HG02571 (cell line): ENCODE measurements around the gene METTL3.
"Not testable (repeated sequence)": the region's sequence is repeated elsewhere in the genome, so short reads cannot be mapped to it uniquely, and the experiment has no call there.

Experiments used
- ATAC-seq: cut with Tn5 transposase; IDR thresholded peaks from one replicate; pipeline ENCODE4 v1.9.1; 2021; ENCODE audit warnings: mild to moderate bottlenecking, moderate library complexity; ENCODE audit not compliant: unreplicated experiment

Gene METTL3

DNA sequence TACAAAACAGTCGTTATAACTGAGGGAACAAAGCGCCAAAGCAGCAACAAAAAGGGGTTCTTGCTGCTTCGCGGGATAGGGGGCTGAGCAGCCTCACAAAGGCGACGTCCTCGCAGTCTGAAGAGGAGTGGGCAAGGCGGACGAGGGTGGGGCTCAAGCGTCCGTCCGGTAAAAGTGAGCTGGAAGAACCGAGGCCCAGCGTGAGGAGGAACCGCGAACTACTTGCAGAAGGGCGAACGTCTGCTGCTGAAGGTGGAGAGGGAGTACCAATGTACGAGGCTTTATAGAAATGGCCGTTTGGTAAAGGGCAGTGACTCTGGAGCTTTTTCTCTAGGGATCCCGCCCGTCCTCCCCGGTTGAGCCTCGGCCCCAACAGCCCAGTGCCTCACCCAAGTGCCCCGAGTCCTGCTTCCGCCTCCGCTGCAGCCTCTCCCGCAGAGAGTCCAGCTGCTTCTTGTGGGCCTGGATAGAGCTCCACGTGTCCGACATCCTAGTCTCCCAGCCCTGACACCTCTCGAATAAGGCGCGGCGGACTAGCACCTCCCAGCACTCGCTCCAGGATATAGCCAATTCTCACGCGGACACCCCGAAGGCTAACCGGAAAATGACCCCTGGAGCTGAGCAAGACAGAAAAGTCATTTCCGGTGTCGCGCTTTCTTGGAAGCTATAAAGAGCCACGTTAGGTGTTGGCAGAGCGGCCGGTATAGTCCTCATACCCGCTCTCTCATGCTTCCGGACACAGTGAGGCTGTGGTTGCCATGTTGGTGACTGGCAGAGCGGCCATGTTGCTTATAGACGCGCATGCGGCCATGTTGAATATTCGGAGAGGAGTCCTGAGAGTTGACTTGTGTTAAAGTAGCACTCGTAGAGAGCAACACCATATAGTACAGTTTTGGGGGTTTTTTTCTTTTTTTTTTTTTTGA is at the start of gene METTL3:
METTL3 (minus strand) TSS at position 606 of the 923 bp plus-strand sequence; CDS start at position 489, 117 bp downstream.
- ATAC-seq, result peak; percentile 98

DNA sequence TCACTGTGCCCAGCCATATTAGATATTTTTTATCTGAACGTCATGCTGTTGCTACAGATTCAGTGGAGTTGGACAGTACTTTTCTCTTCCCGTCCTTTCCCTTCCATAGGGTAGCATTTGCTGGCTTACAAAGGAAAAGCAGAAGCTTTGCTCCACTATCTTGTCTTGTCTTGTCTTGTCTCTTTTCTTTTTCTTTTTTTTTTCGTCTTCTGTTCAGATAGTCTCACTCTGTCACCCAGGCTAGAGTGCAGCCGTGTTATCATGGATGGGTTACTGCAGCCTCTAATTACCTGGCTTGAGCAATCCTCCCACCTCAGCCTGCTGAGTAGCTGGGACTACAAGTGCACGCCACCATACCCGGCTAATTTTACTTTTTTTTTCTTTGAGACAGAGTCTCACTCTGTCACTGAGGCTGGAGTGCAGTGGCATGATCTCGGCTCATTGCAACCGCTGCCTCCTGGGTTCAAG is 47.6 kb upstream of the METTL3 start:
- no peak for ATAC-seq

DNA sequence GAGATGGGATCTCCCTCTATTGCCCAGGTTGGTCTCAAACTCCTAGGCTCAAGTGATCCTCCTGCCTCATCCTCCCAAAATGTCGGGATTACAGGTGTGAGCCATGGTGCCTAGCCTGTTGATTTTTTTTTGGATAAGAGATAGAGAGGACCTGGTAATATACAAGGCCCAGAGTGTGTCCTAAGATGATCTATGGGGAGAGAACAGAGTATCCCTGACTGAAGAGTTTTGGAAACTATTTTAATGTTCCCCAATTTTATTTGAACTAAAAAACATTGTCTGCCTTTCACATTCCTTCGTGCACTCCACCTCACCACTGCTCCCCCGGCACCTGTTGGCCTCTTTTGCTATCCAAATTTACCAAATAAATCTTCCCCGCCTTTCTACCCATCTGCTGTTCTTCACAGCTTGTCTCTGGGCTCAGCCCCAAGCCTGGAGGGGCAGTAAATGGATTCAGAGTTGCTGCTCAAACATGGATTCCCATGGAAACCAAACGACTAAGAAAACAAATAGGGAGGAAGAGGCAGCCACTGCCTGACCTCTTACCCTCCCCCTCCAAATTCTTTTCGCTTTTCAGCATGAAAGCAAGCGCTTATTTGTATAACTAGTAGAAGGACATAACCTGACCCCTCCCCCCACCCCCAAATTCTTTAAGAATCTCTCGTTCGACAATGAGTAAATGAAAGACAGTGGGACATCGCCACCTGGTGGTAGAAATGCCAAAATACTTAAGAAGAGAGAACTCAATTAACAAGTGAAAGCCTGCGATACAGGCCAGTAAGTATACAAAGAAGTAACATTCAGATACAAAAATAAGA is 46.2 kb upstream of the METTL3 start:
- ATAC-seq, result no peak

DNA sequence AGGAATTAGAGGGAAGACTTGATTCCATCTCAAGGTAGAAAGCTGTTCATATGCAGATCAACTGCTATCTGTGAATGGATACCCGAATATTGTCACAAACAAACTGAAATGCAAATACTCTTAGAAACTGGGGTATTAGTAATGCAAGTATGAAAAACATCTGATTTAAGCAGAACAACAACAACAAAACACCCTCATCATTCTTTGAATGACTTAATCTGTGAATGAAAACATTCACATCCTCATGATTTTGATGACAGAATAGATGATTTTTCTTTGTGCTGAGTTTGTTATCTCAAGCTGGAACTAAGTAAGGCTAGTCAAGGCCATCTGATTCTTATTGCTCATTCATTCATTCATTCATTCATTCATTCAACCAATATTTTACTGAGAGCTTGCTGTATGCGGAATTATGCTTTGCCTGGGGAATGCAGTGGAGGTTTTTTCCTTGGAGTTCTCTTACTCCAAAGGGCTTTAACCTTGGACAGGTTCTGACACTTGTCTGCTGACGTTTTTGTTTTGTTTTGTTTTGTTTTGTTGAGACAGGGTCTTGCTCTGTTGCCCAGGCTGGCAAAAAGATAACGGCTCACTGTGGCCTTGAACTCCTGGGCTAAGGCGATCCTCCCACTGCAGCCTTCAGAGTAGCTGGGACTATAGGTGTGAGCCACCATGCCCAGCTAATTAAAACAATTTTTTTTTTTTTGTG is 45.4 kb upstream of the METTL3 start:
- ATAC-seq, result no peak

DNA sequence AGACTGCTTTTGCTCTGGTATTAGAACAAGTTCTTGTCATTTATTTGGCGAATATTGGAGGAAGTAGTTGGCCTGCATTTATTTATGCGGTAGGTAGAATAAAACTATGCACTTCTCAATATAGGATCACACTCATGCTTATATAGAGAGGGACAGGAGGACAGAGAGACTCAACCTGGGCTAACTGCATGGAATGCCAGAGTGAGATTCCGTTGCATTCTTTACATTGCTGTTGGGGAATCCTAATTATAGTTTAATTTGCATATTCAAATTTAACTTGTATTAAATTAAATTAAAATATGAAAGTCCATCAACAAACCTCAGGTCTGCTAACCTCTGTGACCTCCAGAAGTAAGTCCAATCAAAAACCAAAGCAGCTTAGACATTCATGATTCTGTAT is 42.1 kb upstream of the METTL3 start:
- no peak for ATAC-seq

DNA sequence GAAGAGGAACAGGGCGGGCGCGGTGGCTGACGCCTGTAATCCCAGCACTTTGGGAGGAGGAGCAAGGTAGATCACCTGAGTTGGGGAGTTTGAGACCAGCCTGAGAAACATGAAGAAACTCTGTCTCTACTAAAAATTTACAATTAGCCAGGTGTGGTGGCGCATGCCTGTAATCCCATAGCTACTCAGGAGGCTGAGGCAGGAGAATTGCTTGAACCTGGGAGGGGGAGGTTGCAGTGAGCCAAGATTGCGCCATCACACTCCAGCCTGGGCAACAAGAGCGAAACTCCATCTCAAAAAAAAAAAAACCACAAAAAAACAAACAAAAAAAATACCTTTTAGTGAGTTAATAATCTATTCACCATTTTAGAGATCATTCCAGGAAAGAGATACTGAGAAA is 33.4 kb upstream of the METTL3 start:
- not testable (repeated sequence) for ATAC-seq

DNA sequence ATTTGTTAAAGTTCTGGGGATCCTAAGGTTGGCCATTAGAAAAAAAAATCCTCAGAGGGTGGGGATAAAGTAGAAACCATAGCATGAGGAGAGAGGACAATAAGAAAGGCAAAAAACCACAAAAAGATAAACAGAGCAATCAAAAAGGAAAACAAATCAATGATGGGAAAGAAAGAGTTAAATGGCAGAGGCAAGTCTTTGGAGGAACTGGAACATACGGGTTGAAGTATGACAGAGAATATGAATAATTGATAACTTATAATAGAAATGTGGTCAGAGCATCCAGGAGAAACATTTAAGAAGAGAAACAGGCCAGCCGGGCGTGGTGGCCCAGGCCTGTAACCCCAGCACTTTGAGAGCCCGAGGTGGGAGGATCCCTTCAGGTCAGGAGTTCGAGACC is 32.8 kb upstream of the METTL3 start:
- no peak for ATAC-seq

DNA sequence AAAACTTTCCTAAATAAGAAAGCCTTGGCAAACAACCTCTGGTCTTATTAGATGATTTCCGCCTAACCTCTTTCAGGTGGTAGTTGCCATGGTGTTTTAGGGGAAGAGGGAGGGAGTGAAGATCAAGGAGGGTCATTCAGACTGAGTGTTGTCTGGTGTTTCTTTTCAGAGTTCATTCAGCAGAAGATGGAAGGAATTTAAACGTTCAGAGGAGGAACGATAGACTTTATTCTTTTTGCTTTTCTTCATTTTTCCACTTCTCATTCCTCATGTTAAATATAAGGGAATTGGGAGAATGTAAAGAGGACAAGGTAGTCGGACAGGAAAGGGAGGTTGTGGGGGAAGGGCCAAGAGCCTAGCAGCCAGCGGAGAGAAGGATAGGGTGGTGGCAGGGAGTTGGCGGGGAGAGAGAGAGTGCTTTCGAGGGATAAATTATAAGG is 32.4 kb upstream of the METTL3 start:
- ATAC-seq, result no peak

DNA sequence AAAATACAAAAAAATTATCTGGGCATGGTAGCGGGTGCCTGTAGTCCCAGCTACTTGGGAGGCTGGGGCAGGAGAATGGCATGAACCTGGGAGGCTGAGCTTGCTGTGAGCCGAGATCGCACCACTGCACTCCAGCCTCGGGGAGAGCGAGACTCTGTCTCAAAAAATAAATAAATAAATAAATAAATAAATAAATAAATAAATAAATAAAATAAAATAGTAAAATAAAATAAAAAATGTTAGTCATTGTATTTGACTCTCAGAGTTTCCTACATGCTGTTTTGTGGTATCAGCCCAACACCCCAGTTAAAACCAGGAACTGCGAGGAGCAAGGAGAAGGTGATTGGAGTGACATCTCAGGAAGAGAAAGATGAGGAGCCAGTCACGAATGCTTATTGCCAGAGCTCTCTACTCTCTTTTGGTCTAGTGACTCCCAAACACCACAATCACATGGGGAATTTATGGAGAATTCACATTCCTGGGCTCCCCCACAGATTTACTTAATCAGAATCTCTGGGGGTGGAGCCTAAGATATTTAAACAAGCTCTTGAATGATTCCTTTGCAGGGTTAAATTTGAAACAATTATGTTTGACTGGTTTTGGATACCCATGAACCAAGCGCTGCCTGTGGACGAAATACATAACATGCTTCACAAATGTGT is 30.4 kb upstream of the METTL3 start:
- ATAC-seq, result no peak

DNA sequence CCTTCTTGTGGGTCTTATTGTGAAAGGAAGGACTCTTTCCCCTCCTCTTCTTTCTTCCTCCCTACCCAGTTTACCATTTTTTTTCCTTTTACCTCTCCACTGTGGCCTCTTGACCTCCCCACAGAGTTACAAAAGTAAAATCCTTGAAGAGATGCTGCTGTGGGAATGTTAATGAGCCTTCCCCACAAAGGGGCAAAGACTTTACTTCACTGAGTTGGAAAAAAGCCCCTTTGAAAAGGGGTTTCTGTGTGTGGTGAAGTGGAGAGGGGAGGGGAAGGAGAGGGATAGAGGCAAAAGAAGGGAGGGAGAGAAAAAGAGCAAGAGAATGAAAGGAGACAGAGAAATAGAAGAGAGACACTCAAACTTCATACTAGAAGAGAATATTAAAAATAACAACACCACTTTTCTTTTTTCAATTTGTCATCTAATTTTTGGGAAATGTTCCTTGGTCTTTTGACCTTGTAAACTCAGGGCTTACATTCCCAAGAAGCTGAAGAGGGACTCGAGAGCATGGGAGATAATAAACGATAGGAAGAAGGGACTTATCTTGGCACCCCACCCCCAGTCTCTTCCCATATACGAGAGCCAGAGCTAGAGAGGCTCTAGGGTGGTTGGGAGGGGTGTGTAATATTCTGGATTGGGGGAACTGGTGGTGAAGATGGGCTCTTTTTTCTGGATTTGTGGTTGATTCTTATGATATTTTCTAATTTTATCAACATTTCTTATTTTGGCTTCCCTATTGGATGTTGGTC is 28.2 kb upstream of the METTL3 start:
- no peak for ATAC-seq

DNA sequence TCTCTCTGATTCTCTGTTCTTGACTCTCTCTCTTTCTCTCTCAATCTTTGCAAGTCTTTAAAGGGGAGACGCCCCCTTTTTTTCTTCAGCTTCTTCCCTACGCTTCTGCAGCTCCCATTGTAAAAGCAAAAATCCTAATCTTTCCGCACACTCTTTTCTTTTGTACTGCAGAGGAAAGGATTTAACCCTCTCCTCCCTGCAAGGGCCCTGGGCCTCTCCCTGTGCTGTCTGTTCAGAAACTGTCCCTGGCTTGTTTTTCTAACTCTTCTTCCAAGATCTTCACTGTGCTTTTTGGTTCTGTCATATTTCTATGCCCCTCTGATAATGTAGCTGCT is 25.9 kb upstream of the METTL3 start:
- ATAC-seq, result no peak

DNA sequence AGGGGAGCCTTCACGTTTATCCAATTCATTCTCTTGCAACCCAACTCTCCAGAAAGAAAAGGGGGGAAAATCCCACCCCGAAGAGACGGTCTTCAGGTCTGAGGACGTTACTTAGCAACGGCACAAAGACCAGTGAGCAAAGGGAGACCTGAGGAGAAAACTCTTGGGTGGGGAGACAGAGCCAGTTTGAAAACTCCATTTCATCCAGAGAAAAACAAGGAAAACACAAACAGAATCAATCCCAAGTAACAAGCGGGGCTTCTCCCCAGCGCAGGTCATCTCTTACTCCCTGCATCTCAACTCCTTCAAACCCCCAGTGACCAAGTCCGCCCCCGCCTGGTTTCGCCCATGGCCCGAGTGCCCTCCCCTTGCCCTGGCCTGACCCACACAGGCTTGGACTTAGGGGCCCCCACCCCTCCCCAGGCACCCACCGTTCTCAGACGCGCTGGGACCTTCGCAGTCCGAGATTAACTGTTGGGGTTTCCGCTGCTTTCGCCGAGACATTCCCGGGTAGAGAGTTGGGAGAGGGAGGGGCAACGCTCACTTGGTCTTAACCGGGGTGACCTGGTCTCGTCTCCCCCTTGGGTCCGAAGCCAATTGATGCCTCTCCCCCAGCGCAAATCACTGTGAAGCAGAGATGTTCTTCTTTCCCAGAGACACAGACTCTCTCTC is 25.4 kb upstream of the METTL3 start:
- ATAC-seq, result no peak

DNA sequence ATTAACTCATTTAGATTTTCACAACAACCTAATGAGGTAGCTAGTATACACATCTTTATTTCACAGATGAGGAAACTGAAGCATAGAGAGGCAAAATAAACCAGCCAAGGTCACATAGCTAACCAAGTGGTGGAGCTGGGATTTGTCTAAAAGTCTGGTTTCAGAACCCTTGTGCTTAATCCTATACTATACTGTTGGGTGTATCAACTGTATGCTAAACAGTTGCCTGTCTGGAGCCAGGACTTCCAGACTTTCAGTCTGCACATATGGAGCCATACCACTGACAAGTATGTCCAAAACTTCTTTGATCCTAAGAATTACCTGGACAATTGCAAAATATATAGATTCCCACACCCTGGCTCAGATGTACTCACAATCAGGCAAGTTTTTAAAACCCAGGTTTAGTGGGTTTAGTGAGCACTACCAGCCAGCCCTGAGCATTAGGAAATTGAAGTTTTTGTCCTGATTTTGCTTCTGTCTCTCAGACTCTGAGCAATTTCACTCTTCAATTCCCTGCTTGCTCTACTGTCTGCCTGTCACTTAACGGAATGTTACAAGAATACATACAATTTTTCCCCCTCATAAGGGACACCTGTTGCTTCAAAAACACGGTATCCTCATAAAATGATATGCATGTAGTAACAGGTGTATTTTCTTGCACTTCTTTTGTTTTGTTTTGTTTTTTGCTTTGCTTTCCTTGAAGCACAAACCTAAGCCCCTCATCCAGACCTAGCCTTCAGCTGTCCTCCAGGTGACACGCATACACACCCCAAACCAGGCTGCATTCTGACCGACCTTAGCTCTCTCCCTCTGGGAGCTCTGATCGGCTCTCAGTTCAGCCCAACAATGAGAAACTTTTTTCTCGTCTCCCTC is 24.6 kb upstream of the METTL3 start:
- ATAC-seq, result no peak

DNA sequence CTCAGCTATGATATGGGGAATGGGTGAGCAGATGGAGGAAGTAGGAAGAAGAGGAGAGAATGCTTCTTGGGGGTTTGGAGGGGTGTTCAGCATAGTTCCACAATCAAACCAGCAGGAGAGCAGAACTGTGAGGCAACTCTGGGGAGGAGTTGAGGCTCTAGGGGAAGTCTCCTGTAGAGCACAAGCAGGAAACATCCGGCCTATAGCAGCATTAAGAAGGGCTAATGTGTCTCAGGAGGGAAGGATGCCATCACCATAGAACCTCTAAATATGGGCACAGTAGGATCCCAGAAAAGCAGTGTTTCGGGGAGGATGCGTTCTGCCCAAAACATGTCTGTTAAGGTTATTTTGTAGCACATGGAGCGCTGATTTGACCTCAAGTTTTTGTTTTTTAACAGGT is 23.4 kb upstream of the METTL3 start:
- ATAC-seq, result no peak

DNA sequence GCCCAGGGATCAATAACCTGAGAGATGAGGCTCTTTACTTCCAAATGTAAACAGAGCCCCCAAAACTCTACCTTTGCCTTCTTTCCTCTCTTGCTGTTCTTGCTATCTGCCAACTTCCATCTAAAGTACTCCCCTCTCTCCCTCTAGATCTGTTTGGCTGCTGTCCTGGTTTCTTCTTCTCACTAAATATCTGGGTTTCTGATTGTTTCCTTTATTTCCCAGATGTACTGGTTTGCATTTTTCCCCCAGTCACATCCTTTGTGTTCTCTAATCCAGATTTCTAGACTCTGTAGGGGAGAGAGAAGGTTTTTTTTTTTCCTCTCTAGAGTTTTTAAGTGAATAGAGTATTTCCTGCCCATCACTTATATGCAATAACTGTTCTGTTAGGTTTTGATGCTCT is 22.2 kb upstream of the METTL3 start:
- no peak for ATAC-seq

DNA sequence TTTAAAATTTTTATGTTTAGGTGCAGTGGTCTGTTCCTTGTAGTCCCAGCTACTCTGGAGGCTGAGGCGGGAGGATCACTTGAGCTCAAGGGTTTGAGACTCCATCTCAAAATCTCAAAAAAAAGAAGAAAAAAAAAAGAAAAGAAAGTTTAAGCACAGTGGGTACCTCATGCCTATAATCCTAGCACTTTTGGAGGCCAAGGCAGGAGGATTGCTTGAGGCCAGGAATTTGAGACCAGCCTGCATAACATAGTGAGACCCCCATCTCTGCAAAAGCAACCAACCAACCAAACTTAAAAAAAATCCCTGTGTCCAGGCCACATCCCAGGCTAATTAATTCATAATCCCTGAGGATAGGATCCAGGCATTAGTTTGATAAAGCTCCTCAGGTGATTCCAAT is 18.4 kb upstream of the METTL3 start:
- ATAC-seq, result no peak

DNA sequence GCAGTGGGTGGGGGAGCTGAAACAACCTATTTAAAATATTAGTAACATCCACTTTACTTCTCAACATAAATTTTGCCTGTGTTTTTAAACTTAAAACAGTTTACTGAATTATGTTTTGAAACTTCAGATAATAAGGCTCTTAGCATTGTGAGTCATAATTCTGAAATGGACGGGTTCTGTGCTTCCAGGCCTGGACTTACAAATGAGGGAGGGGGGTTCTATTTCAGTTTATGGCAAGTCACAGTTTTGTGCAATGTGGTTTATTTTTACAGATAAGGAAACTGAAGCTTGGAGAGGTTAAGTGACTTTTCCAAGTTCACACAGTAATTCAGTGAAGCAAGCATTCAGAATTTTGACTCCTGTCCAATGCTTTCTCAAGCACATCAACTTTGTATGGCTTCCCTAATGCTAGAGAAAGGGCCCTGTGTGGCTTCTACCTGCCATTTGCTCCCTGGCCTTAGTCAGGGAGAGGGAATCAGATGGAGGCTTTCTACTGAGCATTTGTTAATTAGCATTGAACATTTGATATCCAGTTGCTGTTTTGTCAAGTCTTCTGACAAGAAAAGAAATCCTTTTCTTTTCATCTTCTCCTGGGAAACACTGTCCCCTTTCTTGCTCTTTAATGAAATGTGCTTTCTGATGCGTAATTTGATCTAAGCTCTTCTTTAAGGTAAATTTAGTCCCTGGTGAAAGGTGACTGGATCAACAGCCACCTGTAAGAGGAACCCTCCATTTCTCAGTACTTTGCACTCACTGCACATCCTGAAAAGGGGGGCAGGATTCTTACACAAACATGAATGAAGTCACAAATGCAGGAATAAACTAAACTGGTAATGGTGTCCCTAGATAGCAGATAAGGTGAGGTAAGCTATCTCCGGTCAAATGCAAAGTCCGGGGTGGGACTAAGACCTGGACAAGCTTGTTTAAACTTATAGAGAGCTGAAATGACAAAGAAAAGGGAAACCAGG is 17.5 kb upstream of the METTL3 start:
- ATAC-seq, result no peak
